NCI-H1105 (cell line): ENCODE measurements around the gene HELLS.
"Not testable (repeated sequence)": the region's sequence is repeated elsewhere in the genome, so short reads cannot be mapped to it uniquely, and the experiment has no call there.

Experiments
- DNase-seq: peaks from one replicate; lab custom pipeline; 2025; lab: John Stamatoyannopoulos, UW

Gene HELLS

DNA sequence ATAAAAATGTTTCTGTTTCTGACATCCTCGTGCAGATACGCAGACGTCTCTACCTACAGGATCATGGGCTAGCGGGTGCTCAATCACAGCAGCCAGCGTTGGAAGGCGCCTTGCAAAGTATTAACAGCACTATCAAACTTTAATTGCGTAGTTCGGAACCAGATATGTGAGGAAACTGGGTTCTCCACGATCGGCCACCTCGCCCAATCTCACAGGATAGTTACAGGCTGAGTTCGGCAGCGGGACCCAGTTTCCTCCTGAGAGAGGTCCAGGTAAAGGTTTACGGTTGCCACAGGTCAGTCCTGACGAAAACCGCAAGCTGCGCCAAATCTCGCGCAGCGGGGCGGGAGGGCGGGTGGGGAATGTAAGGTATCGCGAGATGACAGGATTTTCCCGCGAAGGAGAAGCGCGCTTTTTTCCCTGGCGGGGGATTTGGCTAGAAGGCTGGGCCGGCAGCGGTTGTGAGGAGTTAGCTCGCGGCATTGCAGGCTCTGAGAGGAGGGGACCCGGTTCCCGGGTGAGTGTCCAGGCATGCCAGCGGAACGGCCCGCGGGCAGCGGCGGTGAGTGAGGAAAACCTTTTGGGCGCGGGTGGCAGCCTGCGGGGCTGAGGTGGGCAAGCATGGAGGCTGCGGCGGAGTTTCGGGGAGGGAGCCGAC, at the start of gene HELLS:
Gene HELLS (plus strand): TSS at position 398 of the 658 bp plus-strand sequence. CDS start 134 bp downstream, at position 532.
- peak; percentile 59 for DNase-seq

DNA sequence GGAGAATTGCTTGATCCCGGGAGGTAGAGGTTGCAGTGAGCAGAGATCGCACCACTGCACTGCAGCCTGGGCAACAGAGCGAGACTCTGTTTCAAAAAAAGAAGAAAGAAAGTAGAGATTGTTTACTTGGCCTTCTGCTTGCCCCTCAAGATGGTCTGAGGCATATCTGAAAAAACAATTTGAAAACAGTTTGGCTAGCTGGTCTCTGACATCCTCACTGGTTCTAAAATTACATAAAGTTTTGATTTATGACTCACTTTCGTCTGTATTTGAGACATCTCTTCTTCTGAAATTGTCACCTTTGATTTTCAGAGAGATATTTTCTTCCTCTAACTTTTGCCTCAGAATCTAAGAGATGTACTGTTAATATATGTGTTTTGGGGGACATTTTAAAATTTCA, 49.6 kb upstream of the HELLS start:
- DNase-seq = no peak

DNA sequence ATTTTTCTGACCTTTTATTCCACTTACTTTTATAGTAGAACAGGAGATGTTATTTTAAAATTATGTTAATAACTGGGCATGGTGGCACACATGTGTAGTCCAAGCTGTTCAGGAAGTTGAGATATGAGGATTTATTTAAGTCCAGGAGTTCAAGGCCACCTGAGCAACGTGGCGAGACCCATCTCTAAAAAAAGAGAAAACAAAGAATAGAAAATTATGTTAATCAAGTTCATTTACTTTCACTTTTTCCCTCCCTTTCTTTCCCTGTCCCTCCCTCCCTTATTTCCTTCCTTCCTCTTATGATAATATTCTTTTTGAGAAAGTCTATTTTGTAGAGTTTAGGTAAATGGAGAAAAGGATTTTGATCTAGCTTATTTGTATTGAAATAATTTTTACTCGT, 48.9 kb upstream of the HELLS start:
- DNase-seq = no peak

DNA sequence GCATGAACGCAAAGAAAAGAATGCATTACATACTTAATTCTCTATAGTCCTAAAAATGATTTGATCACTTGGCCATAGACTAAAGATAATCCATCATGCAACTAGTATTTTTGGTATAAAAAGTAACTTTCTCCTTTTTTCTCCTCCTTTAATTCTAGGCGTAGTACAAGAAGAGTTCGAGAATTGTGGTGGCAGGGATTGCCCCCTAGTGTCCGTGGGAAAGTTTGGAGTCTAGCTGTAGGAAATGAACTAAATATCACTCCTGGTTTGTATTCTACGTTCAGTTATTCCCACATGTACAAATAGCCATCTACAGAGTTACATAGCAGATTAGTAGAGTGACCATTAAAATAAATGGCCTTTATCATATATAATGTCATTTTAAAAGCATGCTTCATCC, 45.5 kb upstream of the HELLS start:
- DNase-seq = no peak

DNA sequence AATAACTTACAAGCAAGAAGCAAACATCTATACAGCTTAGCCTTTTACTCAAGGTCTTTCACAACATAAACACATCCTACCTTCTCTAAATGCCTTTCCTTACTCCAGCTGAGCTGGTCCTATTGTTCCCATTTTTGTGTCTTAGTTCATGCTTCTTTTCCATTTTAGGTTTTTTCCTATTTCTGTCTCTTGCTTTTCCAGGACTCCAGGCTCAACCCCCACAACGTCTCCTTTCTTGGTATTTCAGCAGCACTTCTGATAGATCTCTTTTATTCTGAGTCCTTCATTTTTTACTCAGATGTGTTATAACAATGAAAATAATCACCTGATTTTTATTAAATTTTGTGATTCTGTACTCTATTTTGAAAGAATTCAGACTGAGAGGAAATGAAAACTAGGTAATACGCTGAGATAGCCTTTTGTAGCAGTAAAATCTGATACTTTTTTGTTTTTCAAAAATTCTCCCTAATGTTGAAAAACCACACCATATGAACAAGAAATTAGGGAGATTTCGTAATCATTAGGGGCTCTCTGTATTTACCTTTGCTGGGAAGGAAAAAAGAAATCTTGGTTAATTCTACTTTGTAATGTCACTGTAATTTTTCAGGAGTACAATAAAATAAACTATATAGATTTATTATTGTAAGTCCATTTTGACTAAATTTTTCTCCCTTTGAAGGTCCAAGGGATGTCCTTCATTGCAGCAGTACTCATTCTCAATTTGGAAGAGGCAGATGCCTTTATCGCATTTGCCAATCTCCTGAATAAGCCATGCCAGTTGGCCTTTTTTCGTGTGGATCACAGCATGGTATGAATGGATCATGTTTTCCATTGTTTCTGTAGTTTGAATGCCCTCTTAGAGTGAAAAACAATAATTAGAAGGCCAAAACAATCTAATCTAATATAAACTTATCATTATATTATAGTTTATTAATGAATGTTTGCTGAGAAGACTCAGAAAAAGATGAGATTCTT, 24.0 kb upstream of the HELLS start:
- DNase-seq = no peak

DNA sequence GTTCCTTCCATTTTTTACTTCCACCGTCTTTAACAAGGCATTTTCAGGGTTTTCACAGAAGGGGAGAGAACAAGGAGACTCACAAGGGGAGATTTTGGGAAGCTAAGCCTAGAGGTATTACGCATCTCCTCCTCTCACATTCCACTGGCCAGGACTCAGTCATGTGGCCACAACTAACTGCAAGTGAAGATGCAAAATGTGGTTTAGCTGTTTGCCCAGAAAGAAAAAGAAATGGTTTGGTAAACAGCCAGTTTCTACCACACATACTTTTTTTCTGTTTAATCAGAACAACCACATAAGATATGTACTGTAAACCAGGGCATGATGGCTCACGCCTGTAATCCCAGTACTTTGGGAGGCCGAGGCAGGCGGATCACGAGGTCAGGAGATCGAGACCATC, 21.4 kb upstream of the HELLS start:
- DNase-seq = no peak

DNA sequence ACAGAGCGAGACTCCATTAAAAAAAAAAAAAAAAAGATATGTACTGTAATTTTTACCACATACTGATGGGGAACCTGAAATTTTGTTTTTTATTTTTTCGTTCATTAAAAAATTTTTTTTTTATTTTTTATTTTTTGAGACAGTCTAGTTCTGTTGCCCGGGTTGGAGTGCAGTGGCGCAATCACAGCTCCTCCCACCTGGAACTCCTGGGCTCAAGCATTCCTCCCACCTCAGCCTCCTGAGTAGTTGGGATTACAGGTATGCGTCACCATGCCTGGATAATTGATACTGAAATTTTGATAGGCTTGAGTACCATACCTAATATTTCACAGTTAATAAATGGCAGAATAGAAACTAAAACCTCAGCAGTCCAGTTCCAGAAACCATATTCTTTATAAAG, 20.9 kb upstream of the HELLS start:
- DNase-seq = no peak

DNA sequence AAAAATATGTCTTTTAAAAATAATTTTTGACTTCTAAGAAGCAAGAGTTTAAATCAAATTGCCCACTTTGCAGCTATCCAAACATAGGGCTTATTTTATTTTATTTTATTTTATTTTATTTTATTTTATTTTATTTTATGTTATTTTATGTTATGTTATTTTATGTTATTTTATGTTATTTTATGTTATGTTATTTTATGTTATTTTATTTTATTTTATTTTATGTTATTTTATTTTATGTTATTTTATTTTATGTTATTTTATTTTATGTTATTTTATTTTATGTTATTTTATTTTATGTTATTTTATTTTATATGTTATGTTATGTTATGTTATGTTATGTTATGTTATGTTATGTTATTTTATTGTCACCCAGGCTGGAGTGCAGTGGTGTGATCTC, 14.0 kb upstream of the HELLS start:
- not testable (repeated sequence) for DNase-seq

DNA sequence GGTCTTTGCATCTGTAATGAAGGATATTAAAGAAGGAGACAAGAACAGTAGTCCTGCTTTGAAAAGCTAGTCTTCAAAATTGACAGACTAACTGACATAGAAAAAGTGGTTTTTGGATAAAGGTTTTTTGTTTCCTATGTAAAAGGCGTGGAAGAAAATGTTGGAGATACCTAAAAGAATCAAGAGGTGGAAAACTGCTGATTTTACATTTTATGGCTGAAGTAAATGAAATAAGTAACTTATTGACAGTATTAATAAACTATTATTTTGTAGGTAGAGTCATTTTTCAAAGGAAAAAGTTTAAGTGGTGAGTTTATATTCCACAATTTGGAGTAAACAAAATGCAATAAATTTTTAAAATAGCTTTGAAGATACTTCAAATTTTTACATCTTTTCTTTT, 12.6 kb upstream of the HELLS start:
- no peak for DNase-seq

DNA sequence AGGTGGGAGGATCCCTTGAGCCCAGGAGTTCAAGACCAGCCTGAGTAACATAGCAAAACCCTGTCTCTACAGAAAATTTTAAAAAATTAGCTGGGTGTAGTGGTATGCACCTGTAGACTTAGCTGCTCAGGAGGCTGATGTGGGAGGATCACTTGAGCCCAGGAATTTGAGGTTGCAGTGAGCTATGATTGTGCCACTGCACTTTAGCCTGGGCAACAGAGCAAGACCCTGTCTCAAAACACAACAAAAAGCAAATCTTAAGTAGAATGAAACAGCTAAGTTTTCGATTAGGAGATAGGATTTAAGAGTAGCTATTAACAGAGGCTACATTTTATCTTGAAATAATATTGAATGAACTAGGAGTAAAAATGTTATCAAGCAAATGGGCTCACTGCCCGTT, 3.3 kb upstream of the HELLS start:
- not testable (repeated sequence) for DNase-seq

DNA sequence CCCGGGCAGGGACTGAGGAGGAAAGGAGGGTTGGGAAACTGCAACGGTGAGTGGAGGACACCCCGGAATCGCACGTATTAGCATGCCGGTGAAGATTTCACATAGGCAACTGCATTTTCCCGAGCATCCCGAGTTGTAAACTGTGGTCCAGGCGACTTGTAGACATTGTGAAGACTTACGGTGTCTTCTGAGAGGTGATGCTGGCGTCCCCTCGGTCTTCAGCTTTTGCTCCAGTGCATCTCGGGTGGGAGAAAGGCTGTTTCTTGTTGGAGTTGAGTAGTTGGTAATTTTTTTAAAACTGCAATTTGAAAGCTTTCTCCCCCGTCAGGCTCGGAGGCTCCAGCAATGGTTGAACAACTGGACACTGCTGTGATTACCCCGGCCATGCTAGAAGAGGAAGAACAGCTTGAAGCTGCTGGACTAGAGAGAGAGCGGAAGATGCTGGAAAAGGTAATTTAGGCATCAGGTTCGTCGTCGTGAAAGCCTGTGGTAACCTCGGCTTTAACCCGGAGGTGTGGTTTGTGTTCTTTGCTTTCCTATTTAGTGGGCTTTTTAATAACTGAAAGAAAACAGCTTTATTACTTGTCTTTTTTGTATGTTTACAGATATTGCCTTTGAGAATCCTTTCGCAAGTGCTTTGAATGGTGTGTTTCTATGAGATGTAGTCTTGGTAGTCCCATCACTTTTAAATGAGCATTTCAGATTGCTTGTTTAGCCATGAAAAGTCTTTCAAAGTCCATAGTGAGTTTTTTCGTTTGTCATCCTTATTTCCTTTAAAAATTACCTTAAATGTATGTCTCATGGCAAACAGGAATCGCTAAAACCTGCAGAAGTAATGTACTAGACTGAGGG, 687 bp downstream of the HELLS start:
- DNase-seq = peak; percentile 10

DNA sequence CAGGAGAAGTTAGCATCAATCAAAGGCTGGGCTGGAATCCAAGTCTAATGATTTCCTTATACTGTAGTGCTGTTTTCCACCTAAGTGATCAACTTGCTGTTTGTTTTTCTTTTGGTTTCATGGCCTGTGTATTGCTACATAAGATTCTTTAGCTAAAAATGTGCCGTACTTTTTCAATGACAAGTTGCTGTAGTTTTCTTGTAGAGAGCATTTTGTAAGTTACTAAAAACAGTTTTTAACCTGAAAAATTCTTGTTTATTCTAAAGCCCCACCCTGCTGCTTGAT, 1.3 kb downstream of the HELLS start:
- DNase-seq = no peak

DNA sequence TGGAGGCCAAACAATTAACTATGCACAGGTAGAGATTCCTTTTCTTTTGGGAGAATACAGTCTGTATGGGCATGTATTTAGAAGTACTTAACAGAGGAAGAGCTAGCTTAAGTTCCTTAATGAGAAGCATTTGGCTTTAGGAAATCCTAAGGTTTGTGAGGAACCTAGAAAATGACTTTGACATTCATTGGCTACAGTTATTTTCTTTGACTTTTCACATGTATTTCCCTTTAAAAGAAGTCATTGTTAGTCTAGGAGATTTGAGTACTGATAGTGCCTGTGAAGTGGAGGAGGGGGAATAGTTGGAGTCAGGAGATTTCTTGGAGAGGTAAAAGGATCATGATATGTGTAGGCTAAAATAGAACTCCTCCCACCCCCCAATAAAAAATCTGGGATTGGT, 3.6 kb downstream of the HELLS start:
- DNase-seq = no peak

DNA sequence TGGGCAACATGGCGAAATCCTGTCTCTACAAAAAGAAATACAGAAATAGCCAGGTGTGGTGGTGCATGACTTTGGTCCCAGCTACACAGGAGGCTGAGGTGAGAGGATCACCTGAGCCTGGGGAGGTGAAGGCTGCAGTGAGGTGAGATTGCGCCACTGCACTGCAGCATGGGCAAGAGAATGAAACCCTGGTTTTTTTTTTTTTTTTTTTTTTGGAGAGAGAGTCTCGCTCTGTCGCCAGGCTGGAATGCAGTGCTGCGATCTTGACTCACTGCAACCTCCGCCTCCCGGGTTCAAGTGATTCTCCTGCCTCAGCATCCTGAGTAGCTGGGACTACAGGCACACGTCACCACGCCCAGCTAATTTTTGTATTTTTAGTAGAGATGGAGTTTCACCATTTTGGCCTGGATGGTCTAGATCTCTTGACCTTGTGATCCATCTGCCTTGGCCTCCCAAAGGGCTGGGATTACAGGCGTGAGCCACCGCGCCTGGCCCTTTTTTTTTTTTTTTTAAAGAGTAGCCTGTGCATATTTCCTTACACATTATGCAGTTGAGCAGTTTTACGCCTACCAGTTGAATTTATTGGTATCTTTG, 22.2 kb downstream of the HELLS start:
- not testable (repeated sequence) for DNase-seq

DNA sequence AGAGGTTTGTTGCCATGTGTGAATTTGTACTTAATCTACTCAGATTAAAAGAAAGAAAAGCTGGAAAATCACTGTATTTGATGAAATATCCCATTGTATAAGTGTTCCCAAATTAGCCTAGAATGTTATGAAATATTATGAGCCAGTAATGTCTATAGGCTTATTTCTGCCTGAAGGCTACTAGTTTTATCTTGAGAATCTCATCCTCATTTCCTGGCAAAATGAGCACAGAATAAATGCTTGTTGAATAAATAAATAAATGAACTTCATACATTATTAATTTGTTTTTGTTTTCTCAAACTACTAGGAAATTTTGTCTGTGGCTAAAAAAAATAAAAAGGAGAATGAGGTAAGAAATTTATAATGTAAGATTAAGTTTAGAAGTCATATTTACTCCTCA, 25.5 kb downstream of the HELLS start:
- DNase-seq = no peak

DNA sequence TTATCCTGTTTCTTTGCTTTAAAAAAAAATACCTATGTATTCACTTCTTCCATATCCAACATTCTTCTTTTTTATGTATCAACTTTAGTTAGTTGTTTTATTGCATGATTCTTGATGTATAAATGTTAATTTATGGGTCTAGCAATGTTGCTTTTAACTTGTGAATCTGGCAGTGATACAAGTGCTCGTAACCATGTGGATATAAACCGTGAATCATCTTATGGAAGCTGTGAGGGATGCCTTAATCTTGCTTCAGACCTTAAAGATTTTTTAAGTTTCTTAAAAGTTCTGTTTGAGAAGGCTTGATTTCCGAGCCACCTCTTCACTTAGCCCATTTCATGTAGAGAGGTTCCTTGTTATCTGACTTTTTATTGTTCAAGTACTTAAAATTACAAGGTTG, 25.9 kb downstream of the HELLS start:
- no peak for DNase-seq

DNA sequence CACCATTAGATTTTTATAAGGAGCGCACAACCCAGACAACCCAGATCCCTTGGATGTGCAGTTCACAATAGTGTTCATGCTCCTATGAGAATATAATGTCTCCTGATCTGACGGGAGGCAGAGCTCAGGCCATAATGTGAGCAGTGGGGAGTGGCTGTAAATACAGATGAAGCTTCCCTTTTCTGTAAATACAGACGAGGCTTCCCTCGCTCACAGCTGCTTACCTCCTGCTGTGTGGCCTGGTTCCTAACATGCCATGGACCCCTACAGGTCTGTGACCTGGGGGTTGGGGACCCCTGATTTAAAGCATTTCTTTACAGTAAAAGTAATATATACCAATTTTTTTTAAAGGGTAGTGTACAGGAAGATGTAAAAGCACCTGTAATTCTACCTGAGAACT, 33.2 kb downstream of the HELLS start:
- DNase-seq = no peak

DNA sequence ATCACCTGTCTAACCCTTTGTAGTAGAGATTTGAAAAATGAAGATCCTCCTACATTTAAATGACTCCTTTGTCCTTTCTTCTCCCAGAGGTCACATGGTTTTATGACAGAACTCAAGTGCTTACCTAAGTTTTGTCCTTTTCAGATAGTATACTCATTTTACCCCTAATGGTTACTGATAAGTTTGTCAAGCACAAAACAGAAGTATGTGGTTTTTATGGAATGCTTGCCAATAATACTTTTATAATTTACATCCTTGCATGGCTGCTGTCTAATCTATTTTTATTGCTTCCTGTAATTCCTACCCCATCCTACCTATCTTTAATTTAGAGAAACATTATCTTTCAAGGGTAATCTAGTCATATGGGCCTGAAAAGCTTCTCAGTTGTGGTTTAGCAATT, 37.5 kb downstream of the HELLS start:
- DNase-seq = no peak

DNA sequence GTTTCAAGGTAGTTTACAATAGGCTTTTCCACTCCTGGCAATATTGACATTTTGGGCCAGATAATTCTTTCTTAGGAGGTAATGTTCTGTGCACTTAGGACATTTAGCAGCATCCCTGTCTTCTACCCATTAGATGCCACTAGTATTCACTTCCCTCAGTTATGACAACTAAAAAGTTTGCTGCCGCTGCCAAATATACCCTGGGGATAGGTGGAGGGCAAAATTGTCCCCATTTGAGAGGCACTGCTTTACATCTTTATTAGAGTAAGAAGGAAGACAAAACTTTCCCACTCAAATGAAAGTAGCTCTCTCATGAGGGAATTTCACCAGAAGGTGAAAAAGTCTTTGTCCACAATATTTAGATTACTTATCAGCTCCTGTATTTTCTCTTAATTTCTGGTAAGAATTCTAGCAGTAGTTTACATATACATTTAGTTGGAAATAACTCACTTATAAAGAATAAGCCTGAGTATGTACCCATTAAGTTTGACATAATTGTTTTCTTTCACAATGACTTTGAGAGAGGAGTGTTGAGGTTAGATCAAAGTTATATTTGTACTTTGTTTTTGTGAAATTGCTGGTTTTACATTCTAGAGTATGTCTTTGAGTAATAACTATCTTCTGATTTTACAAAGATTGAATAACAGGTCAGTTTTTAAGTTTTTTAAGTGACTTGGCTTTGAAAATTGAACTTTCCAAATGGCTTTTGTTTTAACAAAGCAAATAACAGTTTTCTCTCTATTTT, 46.0 kb downstream of the HELLS start:
- no peak for DNase-seq

DNA sequence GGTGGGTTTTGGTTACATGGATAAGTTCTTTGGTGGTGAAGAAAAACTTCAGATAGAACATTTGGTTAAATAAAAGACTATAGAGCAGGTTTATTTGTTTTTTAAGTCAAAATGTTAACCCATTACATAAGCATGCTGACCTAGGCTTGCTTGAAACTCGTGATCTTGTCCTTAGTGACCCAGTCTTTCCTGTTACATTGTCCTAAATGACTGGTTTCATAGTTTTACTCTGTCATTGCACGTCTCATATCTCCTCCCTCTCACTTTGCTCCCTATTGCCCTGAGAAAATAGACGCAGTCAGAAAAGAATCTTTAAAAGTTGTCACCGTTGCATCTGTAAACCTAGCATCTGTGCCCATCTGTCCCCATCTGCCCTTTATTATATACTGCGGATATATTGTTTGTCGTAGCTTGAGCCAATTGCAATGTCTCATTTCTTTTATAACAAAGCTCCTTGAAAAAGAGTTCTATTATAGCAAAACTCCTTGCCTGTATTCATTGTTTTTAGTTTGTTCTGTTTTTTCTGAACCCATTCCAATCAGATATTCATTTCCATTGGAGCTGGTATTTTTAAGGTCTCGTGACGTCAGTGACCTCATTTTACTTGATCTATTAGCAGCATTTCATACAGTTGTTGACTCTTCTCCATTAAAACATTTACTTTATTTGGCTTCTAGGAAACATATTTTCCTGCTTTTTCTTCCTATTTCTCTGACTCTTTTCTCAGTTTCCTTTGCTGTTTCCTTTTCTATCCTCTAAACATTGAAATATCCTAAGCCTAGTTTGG, 57.3 kb downstream of the HELLS start:
- DNase-seq = no peak

DNA sequence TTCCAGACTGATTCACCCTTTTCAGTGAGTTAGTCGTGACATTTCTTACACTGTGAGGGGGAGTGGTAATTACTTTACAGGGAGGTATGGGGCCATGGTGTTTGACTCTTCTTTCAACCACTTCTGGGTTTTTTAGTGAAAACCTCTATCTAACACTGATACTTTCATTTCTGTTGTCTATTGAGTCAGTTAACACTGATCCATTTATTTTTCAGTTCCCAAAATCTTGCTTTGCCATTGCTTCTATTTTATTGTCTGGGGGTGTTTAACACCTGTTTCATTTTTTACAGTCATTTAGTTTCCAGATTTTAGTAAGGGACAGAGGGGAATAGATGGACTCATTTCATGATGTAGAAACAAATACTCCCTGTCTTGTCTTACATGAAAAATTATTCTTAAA, 61.5 kb downstream of the HELLS start:
- no peak for DNase-seq
